ENCODE data around the gene SP9. TPM values are rescaled to one million over a fixed set of nuclear protein-coding genes. Genes with fewer than 3 reads are reported as not detected.

SP9 gene
- polyA plus RNA-seq, 1 donor (not counting 4 experiments of a cell fraction or from before 2014, with no cell fraction given) = not detected

- Histone ChIP-seq H3K4me3 (ENCODE audit: control insufficient read depth in 2 of 3, extremely low read depth in 1 of 3, insufficient read depth in 2 of 3, low read depth in 1 of 3, low read length in 3 of 3) (peak overlapping the region in 2 of 3 experiments; percentile 38 to 61), H3K79me2 (ENCODE audit: control insufficient read depth, insufficient read depth, low read length) (no peaks in the 10 kb centered on the region), H3K9me1 (ENCODE audit: control insufficient read depth, extremely low read depth, insufficient read depth, low read length) (no peaks in the 10 kb centered on the region), H3K27me3 (ENCODE audit: control insufficient read depth, extremely low read depth, insufficient read depth, low read length) (peaks cover 79% of the 10 kb centered on the region), H3K9me3 (ENCODE audit: control insufficient read depth, low read depth, low read length) (no peaks in the 10 kb centered on the region), H3K4me1 (ENCODE audit: control insufficient read depth, extremely low read depth, insufficient read depth, low read length) (peaks cover 23% of the 10 kb centered on the region), H3K4me2 (ENCODE audit: control insufficient read depth, extremely low read depth, insufficient read depth, low read depth, low read length) (peak overlapping the region; percentile 87), H3K27ac (ENCODE audit: control insufficient read depth, insufficient read depth, low read length) (no peak overlapping the region), H2AFZ (ENCODE audit: control insufficient read depth, low read length) (peak overlapping the region; percentile 58), H3K9ac (ENCODE audit: control insufficient read depth, extremely low read depth, insufficient read depth, low read length) (peak overlapping the region; percentile 15), H4K20me1 (ENCODE audit: control insufficient read depth, extremely low read depth, insufficient read depth, low read length) (peaks cover 4% of the 10 kb centered on the region), H3K36me3 (ENCODE audit: control insufficient read depth in 2 of 2, extremely low read depth in 1 of 2, insufficient read depth in 2 of 2, low read length in 2 of 2) (no peaks in the 10 kb centered on the region)
- FAIRE-seq (peak; percentile 36), DNase-seq (ENCODE audit: low read depth, low spot score) (peak; percentile 13)
- dilution Hi-C loops (cut with MboI; ENCODE audit: extremely low pct_ligation_motif_present, low sequenced_read_pairs) = no loop called here
- TF ChIP-seq CTCF (optimal IDR thresholded peaks at IDR 0.05 in 1 of 3, IDR thresholded peaks at IDR 0.05 in 1 of 3, conservative IDR thresholded peaks at IDR 0.05 in 1 of 3; ENCODE audit: extremely low read depth in 1 of 3, insufficient read depth in 2 of 3, low read length in 3 of 3) (peak; percentile 92 to 97 (median 95)), EZH2 (IDR thresholded peaks at IDR 0.05; ENCODE audit: low read length) (no peak)
These were observed 6.7 kb downstream of the SP9 start for GRCh38 chr2:174341293-174341994.

GRCh38 chr2:174341995-174342685 lies 7.4 kb downstream of the SP9 start:
- Histone ChIP-seq H3K4me2 (ENCODE audit: control insufficient read depth, extremely low read depth, insufficient read depth, low read depth, low read length) (peak overlapping the region; percentile 87), H2AFZ (ENCODE audit: control insufficient read depth, low read length) (no peak overlapping the region), H3K36me3 (ENCODE audit: control insufficient read depth in 2 of 2, extremely low read depth in 1 of 2, insufficient read depth in 2 of 2, low read length in 2 of 2) (no peaks in the 10 kb centered on the region), H3K27ac (ENCODE audit: control insufficient read depth, insufficient read depth, low read length) (no peak overlapping the region), H3K4me1 (ENCODE audit: control insufficient read depth, extremely low read depth, insufficient read depth, low read length) (peaks cover 23% of the 10 kb centered on the region), H3K9me3 (ENCODE audit: control insufficient read depth, low read depth, low read length) (no peaks in the 10 kb centered on the region), H4K20me1 (ENCODE audit: control insufficient read depth, extremely low read depth, insufficient read depth, low read length) (peaks cover 4% of the 10 kb centered on the region), H3K4me3 (ENCODE audit: control insufficient read depth in 2 of 3, extremely low read depth in 1 of 3, insufficient read depth in 2 of 3, low read depth in 1 of 3, low read length in 3 of 3) (peak overlapping the region in 2 of 3 experiments; percentile 38 to 61), H3K9me1 (ENCODE audit: control insufficient read depth, extremely low read depth, insufficient read depth, low read length) (no peaks in the 10 kb centered on the region), H3K9ac (ENCODE audit: control insufficient read depth, extremely low read depth, insufficient read depth, low read length) (peak overlapping the region; percentile 15), H3K79me2 (ENCODE audit: control insufficient read depth, insufficient read depth, low read length) (no peaks in the 10 kb centered on the region), H3K27me3 (ENCODE audit: control insufficient read depth, extremely low read depth, insufficient read depth, low read length) (peaks cover 72% of the 10 kb centered on the region)
- dilution Hi-C loops (cut with MboI; ENCODE audit: extremely low pct_ligation_motif_present, low sequenced_read_pairs) = no loop called here
- TF ChIP-seq EZH2 (IDR thresholded peaks at IDR 0.05; ENCODE audit: low read length) (peak; percentile 98), CTCF (optimal IDR thresholded peaks at IDR 0.05 in 1 of 3, IDR thresholded peaks at IDR 0.05 in 1 of 3, conservative IDR thresholded peaks at IDR 0.05 in 1 of 3; ENCODE audit: extremely low read depth in 1 of 3, insufficient read depth in 2 of 3, low read length in 3 of 3) (no peak)
- FAIRE-seq = no peak
- DNase-seq (ENCODE audit: low read depth, low spot score) = no peak
